Measurements from ENCODE around the gene B4GALT7. TPM values are rescaled to one million over a fixed set of nuclear protein-coding genes. Genes with fewer than 3 reads are reported as not detected.
"Not testable (repeated sequence)": the region's sequence is repeated elsewhere in the genome, so short reads cannot be mapped to it uniquely, and the experiment has no call there.

B4GALT7 gene
- total and polyA plus RNA-seq, 8 donors, result 19.8 to 27.4 (median 23.2) TPM

DNA sequence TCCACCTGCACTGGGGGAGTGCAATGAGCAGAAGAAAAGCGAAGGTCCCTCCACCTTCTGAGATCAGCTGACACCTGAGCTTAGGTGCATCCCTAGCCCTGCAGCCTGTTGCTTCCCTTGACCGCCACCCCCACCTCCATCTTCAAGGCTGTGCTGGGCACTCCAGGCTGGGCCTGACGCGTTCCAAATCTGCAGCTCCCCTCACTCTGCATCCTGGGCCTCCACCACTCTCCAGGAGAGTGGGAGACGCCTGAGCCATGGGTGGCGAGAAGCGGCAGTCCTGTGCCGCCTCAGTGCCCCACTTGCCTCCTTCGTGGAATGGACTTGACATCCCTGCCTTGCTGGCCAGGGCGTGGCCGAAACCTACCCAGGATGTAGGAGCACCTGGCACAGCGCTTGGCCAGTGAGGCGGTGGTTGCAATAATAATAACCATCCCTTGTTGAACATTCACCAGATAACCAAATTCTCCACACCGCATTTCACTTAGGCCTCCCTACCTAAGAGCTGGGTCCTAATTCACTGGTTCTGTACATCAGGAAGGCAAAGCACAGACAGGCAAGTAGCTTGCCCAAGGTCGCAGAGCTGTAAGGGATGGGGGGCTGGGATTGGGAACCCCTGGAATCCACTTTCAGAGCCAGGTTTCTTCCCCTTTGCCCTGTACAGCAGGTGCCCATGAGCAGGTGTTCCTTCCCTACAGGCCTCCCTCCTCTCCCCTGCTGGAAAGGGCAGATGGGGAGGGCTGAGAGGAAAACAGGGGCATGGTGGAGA is 11.7 kb downstream of the B4GALT7 start:
- no peaks in the 10 kb centered on the region for H3K27me3 ChIP-seq
- no peak overlapping the region for H3K4me3 ChIP-seq
- H3K36me3 ChIP-seq, result peaks cover 0 to 37% of the 10 kb centered on the region in 2 donors
- no peak for ATAC-seq
- no peaks in the 10 kb centered on the region for H3K4me1 ChIP-seq
- DNase-seq, result no peak
- H3K27ac ChIP-seq, result no peak overlapping the region
- intact Hi-C loops (cut with DNase I), result no loop called here
- TF ChIP-seq, protein P1, sequence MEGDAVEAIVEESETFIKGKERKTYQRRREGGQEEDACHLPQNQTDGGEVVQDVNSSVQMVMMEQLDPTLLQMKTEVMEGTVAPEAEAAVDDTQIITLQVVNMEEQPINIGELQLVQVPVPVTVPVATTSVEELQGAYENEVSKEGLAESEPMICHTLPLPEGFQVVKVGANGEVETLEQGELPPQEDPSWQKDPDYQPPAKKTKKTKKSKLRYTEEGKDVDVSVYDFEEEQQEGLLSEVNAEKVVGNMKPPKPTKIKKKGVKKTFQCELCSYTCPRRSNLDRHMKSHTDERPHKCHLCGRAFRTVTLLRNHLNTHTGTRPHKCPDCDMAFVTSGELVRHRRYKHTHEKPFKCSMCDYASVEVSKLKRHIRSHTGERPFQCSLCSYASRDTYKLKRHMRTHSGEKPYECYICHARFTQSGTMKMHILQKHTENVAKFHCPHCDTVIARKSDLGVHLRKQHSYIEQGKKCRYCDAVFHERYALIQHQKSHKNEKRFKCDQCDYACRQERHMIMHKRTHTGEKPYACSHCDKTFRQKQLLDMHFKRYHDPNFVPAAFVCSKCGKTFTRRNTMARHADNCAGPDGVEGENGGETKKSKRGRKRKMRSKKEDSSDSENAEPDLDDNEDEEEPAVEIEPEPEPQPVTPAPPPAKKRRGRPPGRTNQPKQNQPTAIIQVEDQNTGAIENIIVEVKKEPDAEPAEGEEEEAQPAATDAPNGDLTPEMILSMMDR (IDR thresholded peaks at IDR 0.05), result no peak
- no peaks in the 10 kb centered on the region for H3K9me3 ChIP-seq

DNA sequence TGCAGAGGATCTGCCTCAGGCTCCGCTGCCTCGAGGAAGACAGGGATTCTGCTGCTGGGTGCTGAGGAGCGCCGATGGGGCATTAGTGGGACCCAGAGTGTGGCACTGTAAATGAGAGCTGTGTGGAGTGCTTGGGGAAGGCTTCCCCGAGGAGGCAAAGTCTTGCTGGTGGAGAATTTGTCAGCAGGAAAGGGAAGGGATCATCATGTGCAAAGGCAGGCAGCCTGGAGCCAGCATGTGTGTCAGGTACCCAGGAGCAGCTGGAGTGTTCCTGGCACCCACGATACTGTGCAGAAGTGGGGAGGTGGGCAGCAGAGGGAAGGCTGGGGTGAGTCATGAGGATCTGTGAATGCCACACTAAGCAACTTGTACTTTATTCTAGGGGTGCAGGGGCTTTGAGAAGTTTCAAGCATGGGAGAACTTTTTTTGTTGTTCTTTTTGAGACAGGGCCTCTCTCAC is 12.3 kb downstream of the B4GALT7 start:
- Histone ChIP-seq H3K36me3 (peaks cover 0 to 43% of the 10 kb centered on the region in 2 donors), H3K27me3 (no peaks in the 10 kb centered on the region), H3K4me1 (no peaks in the 10 kb centered on the region), H3K27ac (no peak overlapping the region), H3K9me3 (no peaks in the 10 kb centered on the region), H3K4me3 (no peak overlapping the region)
- intact Hi-C loops (cut with DNase I), result no loop called here
- ATAC-seq (no peak), DNase-seq (no peak)
- TF ChIP-seq, protein P1 (IDR thresholded peaks at IDR 0.05), result no peak

DNA sequence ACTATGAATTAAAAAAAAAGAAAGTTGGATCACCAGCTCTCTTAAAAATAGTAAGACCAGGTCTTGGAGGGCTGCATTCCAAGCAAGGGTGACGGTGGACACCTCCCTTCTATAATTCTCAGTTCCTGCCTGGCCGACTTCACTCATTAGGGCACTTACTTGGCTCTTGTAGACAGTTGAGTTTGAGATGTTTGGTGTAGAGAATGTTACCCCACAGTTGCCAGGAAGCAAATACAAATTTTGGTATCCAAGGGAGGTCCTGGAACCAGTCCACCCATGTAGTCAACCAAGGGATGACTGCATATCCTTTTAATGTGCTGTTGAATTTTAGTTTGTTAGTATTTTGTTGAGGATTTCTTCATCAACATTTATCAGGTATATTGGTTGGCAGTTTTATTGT is 20.6 kb downstream of the B4GALT7 start:
- TF ChIP-seq, protein P1 (IDR thresholded peaks at IDR 0.05), result no peak
- no peak overlapping the region for H3K27ac ChIP-seq
- no peaks in the 10 kb centered on the region for H3K9me3 ChIP-seq
- DNase-seq, result no peak
- H3K4me1 ChIP-seq, result no peaks in the 10 kb centered on the region
- intact Hi-C loops (cut with DNase I), result no loop called here
- H3K36me3 ChIP-seq, result peaks cover 0 to 66% of the 10 kb centered on the region in 2 donors
- no peak overlapping the region for H3K4me3 ChIP-seq
- ATAC-seq, result peak; percentile 57
- H3K27me3 ChIP-seq, result no peaks in the 10 kb centered on the region

DNA sequence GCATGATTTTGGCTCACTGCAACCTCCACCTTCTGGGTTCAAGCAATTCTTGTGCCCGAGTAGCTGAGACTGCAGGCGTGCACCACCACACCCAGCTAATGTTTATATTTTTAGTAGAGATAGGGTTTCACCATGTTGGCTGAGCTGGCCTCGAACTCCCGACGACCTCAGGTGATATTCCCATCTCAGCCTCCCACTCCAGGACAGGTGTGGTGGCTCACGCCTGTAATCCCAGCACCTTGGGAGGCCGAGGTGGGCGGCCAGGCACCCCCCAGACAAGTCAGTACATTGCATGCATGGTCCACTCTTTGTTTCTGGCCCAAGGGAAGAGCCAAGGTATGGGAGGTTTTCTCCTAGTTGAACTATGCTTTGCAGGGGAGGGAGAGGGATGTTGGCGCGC is 24.2 kb downstream of the B4GALT7 start:
- ATAC-seq; H3K4me1 ChIP-seq; H3K4me3 ChIP-seq; intact Hi-C loops (cut with DNase I); H3K27ac ChIP-seq; H3K9me3 ChIP-seq; H3K27me3 ChIP-seq; DNase-seq: not testable (repeated sequence)
- peaks cover 0 to 46% of the 10 kb centered on the region in 2 donors for H3K36me3 ChIP-seq

DNA sequence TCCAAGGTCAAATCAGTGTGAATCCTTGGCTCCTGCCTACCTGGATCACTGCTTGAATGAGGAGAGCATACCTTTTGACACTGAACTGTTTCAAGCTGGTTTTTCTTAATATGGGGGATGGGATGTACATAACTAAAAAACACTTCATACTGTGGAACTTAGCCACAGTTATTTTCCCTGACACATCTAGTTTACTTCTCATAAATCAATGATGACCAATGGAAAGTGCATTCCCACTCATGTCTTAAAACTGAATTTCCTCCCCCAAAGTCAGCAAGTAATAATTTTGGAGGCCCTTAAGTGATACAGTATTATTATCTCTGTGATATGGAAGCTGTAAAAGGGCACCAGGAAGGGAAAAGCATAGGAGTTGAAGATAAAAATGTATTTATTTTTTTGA is 30.3 kb downstream of the B4GALT7 start:
- ATAC-seq; DNase-seq; H3K27ac ChIP-seq; intact Hi-C loops (cut with DNase I); H3K9me3 ChIP-seq; H3K4me3 ChIP-seq; H3K4me1 ChIP-seq; H3K27me3 ChIP-seq: not testable (repeated sequence)
- H3K36me3 ChIP-seq, result peaks cover 0 to 14% of the 10 kb centered on the region in 2 donors

DNA sequence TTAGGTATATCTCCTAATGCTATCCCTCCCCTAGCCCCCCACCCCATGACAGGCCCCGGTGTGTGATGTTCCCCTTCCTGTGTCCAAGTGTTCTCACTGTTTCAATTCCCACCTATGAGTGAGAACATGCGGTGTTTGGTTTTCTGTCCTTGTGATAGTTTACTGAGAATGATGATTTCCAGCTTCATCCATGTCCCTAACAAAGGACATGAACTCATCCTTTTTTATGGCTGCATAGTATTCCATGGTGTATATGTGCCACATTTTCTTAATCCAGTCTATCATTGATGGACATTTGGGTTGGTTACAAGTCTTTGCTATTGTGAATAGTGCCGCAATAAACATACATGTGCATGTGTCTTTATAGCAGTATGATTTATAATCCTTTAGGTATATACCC is 35.0 kb downstream of the B4GALT7 start:
- DNase-seq; H3K9me3 ChIP-seq; ATAC-seq; H3K36me3 ChIP-seq; H3K27me3 ChIP-seq; H3K4me3 ChIP-seq; H3K4me1 ChIP-seq; H3K27ac ChIP-seq; intact Hi-C loops (cut with DNase I): not testable (repeated sequence)

DNA sequence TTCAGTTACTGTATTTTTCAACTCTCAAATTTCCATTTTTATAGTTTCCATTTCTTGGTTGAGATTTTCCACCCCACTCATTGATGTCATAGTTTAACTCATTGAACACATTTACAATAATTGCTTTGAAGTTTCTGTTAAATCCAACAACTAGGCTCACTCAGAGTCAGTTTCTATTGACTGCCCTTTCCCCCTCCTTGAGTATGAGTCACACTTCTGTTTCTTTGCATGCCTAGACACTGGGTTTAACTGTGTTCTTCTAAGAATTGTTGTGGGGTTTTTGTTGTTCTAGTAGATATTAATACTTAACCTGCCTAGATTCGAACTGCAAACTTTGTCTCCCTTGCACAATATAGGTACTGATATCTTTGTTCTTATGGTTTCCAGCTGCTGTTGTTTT is 45.5 kb downstream of the B4GALT7 start:
- H3K4me1 ChIP-seq; H3K4me3 ChIP-seq; H3K9me3 ChIP-seq; ATAC-seq; intact Hi-C loops (cut with DNase I); H3K27ac ChIP-seq; DNase-seq; H3K36me3 ChIP-seq; H3K27me3 ChIP-seq: not testable (repeated sequence)

DNA sequence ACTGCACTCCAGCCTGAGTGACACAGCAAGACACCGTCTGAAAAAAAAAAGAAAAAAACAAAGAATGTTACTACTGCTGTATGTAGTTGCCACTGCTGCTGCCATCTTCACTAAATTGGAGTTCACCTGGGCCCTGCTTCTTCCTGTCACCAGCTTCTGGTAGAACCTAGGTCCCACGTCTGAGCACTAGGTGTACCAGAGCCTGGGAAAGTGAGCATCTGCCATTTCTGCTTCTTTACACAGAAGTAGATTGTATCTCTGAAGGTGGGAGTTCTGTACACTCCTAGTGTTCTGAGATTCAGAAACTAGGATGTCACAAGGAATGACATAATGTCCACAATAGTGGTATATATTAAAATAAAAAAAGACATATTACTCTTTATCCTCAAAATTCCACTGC is 51.3 kb downstream of the B4GALT7 start:
- DNase-seq; H3K9me3 ChIP-seq; H3K27ac ChIP-seq; intact Hi-C loops (cut with DNase I); H3K4me3 ChIP-seq; H3K36me3 ChIP-seq; H3K4me1 ChIP-seq; ATAC-seq; H3K27me3 ChIP-seq: not testable (repeated sequence)

DNA sequence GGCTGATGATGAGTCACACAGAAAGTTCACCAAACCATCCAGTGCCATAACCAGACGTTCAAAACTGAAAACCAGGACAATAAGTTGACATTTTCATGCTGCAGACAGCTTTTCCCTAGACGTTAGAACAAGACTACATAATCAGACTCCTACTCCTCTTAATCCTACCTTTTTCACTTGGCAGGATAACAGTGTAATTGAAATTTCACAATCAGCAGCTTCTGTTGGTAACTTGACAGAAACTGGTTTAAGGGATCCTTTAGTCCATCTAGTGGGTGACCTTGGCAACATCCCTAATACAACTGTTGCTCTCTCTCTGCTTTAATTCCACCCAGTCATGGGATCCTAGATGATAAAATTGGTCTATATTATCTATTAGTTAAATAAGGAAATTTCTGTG is 57.9 kb downstream of the B4GALT7 start:
- H3K36me3 ChIP-seq; H3K27me3 ChIP-seq; H3K4me1 ChIP-seq; H3K9me3 ChIP-seq; intact Hi-C loops (cut with DNase I); DNase-seq; H3K27ac ChIP-seq; H3K4me3 ChIP-seq: not testable (repeated sequence)
- peak; percentile 64 for ATAC-seq

DNA sequence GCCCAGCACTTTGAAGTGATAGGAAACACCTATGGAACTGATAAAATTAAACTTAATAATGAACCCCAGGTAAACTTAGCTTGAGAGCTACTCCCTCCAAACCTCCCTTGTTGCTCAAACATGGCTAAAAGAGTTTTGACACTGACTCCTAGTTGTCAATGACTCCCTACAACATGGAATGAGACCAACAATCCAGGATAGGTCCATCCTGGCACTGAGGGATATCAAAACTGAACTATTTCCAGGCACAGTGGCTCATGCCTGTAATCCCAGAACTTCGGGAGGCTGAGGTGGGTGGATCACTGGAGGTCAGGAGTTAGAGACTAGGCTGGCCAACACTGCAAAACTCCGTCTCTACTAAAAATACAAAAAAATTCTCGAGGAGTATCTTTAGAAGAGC is 58.6 kb downstream of the B4GALT7 start:
- H3K4me1 ChIP-seq; DNase-seq; H3K4me3 ChIP-seq; H3K9me3 ChIP-seq; ATAC-seq; H3K27me3 ChIP-seq; H3K36me3 ChIP-seq; intact Hi-C loops (cut with DNase I); H3K27ac ChIP-seq: not testable (repeated sequence)
